SK-N-SH (cell line): ENCODE measurements around the gene INPP5E. TPM values are rescaled to one million over a fixed set of nuclear protein-coding genes. Genes with fewer than 3 reads are reported as not detected.

Experiments
- CTCF ChIA-PET: fragments of 300-600, 350-600 bp; formaldehyde crosslinking; extraction: SDS; loops from one replicate; lab custom pipeline; 2021; lab: Yijun Ruan, JAX
- POLR2A ChIA-PET: fragments of 350-600 bp; sonication (Branson Sonifier 250); formaldehyde crosslinking; extraction: SDS; loops from one replicate; lab custom pipeline; 2020; ENCODE audit warnings: antibody characterized with exemption, inconsistent platforms; lab: Yijun Ruan, JAX
- DNase-seq: peaks from one replicate; pipeline ENCODE4 v3.0.0; 2012
- H2AFZ ChIP-seq: fragments of 200-600 bp; sonication (generic); 2 replicates; pipeline ENCODE4 v1.8.1; 2016; ENCODE audit warnings: antibody characterized with exemption, mild to moderate bottlenecking, low read depth
- H3F3A ChIP-seq: fragments of 200-600 bp; sonication (generic); replicated peaks from 2 replicates; pipeline ENCODE3; 2016; ENCODE audit warnings: antibody characterized with exemption, mild to moderate bottlenecking; ENCODE audit not compliant: insufficient read depth
- H3K27ac ChIP-seq, 2 experiments: fragments of 200-500 bp in 1 of 2; fragments of 200-600 bp in 1 of 2; sonication (Bioruptor generic) in 1 of 2; sonication (generic), shearing (Covaris generic) in 1 of 2; 2 replicates each; pipeline versions ENCODE4 v1.5.1 to v1.6.1; 2014 to 2016; ENCODE audit warnings: low read depth in 2 of 2, inconsistent platforms in 1 of 2, low read length in 1 of 2, mild to moderate bottlenecking in 1 of 2, mixed read lengths in 1 of 2
- H3K27me3 ChIP-seq: fragments of 200-600 bp; sonication (generic), shearing (Covaris generic); 2 replicates; pipeline ENCODE4 v1.6.1; 2016; ENCODE audit warnings: mixed run types; ENCODE audit not compliant: insufficient read depth
- H3K36me3 ChIP-seq, 2 experiments: fragments of 200-500 bp in 1 of 2; fragments of 200-600 bp in 1 of 2; sonication (Bioruptor generic) in 1 of 2; sonication (generic) in 1 of 2; replicated peaks in 1 of 2; 2 replicates each; pipeline versions ENCODE3 to v1.5.1; 2014 to 2016; ENCODE audit warnings: low read length in 1 of 2, mild to moderate bottlenecking in 1 of 2; ENCODE audit not compliant: insufficient read depth in 2 of 2, control insufficient read depth in 1 of 2
- H3K4me1 ChIP-seq, 2 experiments: fragments of 200-500 bp in 1 of 2; fragments of 200-600 bp in 1 of 2; sonication (Bioruptor generic) in 1 of 2; sonication (generic), shearing (Covaris generic) in 1 of 2; 2 replicates each; pipeline versions ENCODE4 v1.5.1 to v1.6.1; 2014 to 2016; ENCODE audit warnings: low read depth in 1 of 2, low read length in 1 of 2, mixed run types in 1 of 2; ENCODE audit not compliant: insufficient read depth in 2 of 2, control insufficient read depth in 1 of 2
- H3K4me2 ChIP-seq: fragments of 200-600 bp; sonication (generic), shearing (Covaris generic); 2 replicates; pipeline ENCODE4 v1.6.1; 2017; ENCODE audit warnings: mixed run types
- H3K4me3 ChIP-seq, 2 experiments: fragments of 200-500 bp in 1 of 2; fragments of 200-600 bp in 1 of 2; sonication (Bioruptor generic) in 1 of 2; sonication (generic), shearing (Covaris generic) in 1 of 2; 2 replicates each; pipeline versions ENCODE4 v1.5.1 to v1.8.1; 2014 to 2016; ENCODE audit warnings: low read depth in 2 of 2, inconsistent platforms in 1 of 2, low read length in 1 of 2, mild to moderate bottlenecking in 1 of 2, mixed read lengths in 1 of 2, moderate library complexity in 1 of 2
- H3K79me2 ChIP-seq: fragments of 200-600 bp; sonication (generic); 2 replicates; pipeline ENCODE4 v1.8.1; 2017; ENCODE audit warnings: mild to moderate bottlenecking; ENCODE audit not compliant: insufficient read depth
- H3K9ac ChIP-seq: fragments of 200-600 bp; sonication (generic); 2 replicates; pipeline ENCODE4 v1.6.1; 2017; ENCODE audit warnings: mixed run types
- H3K9me2 ChIP-seq: fragments of 200-600 bp; sonication (generic); 2 replicates; pipeline ENCODE4 v1.6.1; 2017; ENCODE audit warnings: mixed run types
- H3K9me3 ChIP-seq: fragments of 200-600 bp; sonication (generic); 2 replicates; pipeline ENCODE4 v1.6.1; 2017; ENCODE audit warnings: mixed run types, mild to moderate bottlenecking, moderate library complexity
- H4K20me1 ChIP-seq: fragments of 200-600 bp; sonication (generic); 2 replicates; pipeline ENCODE4 v1.6.1; 2017; ENCODE audit warnings: mild to moderate bottlenecking, mixed run types; ENCODE audit not compliant: insufficient read depth
- CHD2 ChIP-seq: fragments of 150-350 bp; IDR thresholded peaks from 2 replicates; pipeline ENCODE4 v1.6.1; 2018; ENCODE audit warnings: low read length; ENCODE audit not compliant: partially characterized antibody
- NFIC ChIP-seq: IDR thresholded peaks from 2 replicates; pipeline ENCODE4 v1.4.0; 2012; ENCODE audit warnings: borderline replicate concordance
- POLR2AphosphoS5 ChIP-seq: IDR thresholded peaks from 2 replicates; pipeline ENCODE4 v1.6.1; 2012; ENCODE audit warnings: low read depth, low read length
- whole genome bisulfite sequencing: methylation state at CpG from one replicate; pipeline ENCODE4 v1.1.6; 2017; ENCODE audit warnings: low lambda C conversion rate; 5-methylcytosine and 5-hydroxymethylcytosine counted together
- polyA plus RNA-seq, 3 experiments: library from polyadenylated mRNA; depleted of rRNA; stranded (reverse); fragments of >200 nt; gene quantifications; 2 replicates each; pipeline ENCODE4 v1.2.3, GENCODE V29; 2012
- TF ChIP-seq, protein P1 (sequence below): IDR thresholded peaks from 2 replicates; pipeline ENCODE4 v1.4.0; 2012; ENCODE audit warnings: low read depth
- TF ChIP-seq, protein P2 (sequence below): IDR thresholded peaks from 2 replicates; pipeline ENCODE4 v1.4.0; 2012; ENCODE audit warnings: low read depth, borderline replicate concordance
- TF ChIP-seq, protein P3 (sequence below): fragments of 150-350 bp; IDR thresholded peaks from 2 replicates; pipeline ENCODE4 v1.6.1; 2017; ENCODE audit warnings: antibody characterized with exemption, low read length, low read depth, borderline replicate concordance
- TF ChIP-seq, protein P4 (sequence below): IDR thresholded peaks from 2 replicates; pipeline ENCODE4; 2012

Gene INPP5E
- polyA plus RNA-seq, 1 of the 3 experiments (the other 2 are of a cell fraction) = 12.8 TPM

DNA sequence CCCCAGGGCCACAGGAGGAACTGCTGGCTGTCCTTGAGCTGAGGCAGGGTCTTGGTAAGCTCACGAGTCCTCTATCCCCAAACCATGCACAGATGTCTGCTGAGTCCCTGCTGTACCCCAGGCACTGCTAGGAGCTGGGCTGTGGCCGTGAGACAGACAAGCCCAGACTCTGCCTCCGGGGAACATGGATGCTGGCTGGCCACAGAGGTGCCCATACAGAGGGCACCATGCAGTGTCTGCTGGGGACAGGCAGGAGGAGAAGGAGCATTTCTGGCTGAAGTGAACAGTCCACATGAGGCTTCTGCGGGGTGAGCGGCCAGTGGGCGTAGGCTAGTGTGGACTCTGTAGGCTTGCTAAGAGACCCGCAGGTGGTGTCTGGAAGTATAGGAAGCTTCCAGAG lies 48.0 kb upstream of the INPP5E start:
- 83% methylated on average over 6 of the region's 7 CpGs for WGBS
- no peak for TF ChIP-seq CHD2
- H3K36me3 ChIP-seq = no peaks in the 10 kb centered on the region
- H4K20me1 ChIP-seq = no peaks in the 10 kb centered on the region; the same call in 1 of the 2 replicates
- no peak overlapping the region for H3K27ac ChIP-seq
- ChIA-PET CTCF (interaction anchor here (0.6 to 8.2 kb wide), 52 partner anchors 10 to 256 kb away, joined by 3 to 320 read pairs (median 4); no protein-coding TSS in a partner anchor), POLR2A (no interaction called here)
- DNase-seq = no peak
- H3K79me2 ChIP-seq = peaks cover 1% of the 10 kb centered on the region
- H2AFZ ChIP-seq = no peak overlapping the region
- H3K9me3 ChIP-seq = no peaks in the 10 kb centered on the region
- H3K4me1 ChIP-seq = peaks cover 0 to 16% of the 10 kb centered on the region in 2 experiments; a peak in 1 of 4 replicates
- H3K9ac ChIP-seq = no peak overlapping the region
- H3K4me3 ChIP-seq = no peak overlapping the region
- no peaks in the 10 kb centered on the region for H3K27me3 ChIP-seq
- H3K4me2 ChIP-seq = no peak overlapping the region
- H3F3A ChIP-seq = peaks cover 4% of the 10 kb centered on the region
- H3K9me2 ChIP-seq = no peaks in the 10 kb centered on the region

DNA sequence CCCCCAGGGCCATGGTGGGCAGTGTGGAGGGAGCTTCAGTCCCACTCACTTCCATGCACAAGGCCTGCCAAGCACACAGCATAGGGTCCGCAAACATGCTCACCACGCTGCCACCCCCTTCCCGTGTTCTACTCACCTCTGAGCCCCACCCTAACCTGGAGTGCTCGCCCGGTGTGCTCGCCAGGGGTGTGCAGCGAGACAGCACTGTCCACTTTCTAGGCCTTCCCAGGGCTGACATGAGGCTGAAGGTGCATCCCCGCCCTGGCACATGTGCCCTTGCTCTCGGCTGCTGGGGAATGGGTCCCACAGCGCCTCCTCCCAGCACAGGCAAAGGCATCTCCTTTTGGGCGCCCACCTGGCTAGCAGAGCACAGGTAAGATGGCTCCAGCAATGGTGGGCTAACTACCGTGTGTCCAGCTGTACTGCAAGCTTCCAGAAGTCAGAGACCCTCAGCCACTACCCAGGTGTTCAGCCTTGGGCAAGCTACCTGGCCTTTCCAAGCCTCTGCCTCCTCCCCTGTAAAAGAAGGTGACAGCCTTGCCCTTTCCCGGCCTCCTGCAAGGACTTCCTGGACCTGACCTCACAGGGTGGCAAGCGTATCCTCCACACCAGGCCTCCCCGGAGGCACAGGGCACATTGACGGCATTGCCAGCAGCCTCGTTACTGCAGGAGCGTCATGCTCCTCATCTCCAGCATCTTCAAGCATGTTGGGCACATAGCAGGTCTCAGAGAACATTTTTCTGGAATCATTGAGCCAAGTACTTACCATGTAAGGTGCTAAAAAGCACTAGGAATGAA lies 47.4 kb upstream of the INPP5E start:
- ChIA-PET POLR2A (interaction anchor here (1.0 kb wide), 1 partner anchor 143 kb away, joined by 4 read pairs; no protein-coding TSS in a partner anchor), CTCF (interaction anchor here (0.6 to 8.2 kb wide), 23 partner anchors 11 to 221 kb away, joined by 3 to 320 read pairs (median 12); no protein-coding TSS in a partner anchor)
- H3K9me3 ChIP-seq = no peaks in the 10 kb centered on the region
- H3K9ac ChIP-seq = no peak overlapping the region
- H3K27ac ChIP-seq = no peak overlapping the region
- peaks cover 4% of the 10 kb centered on the region for H3F3A ChIP-seq
- no peak overlapping the region for H2AFZ ChIP-seq
- no peaks in the 10 kb centered on the region for H3K9me2 ChIP-seq
- peaks cover under 1% of the 10 kb centered on the region for H4K20me1 ChIP-seq
- H3K4me3 ChIP-seq = no peak overlapping the region
- no peak overlapping the region for H3K4me2 ChIP-seq
- peaks cover 0 to 16% of the 10 kb centered on the region in 2 experiments; a peak in 1 of 4 replicates for H3K4me1 ChIP-seq
- DNase-seq = no peak
- peaks cover 8% of the 10 kb centered on the region for H3K79me2 ChIP-seq
- 88% methylated on average over 12 of the region's 18 CpGs for WGBS
- H3K36me3 ChIP-seq = no peaks in the 10 kb centered on the region
- H3K27me3 ChIP-seq = no peaks in the 10 kb centered on the region
- no peak for TF ChIP-seq NFIC
- TF ChIP-seq, protein P1, sequence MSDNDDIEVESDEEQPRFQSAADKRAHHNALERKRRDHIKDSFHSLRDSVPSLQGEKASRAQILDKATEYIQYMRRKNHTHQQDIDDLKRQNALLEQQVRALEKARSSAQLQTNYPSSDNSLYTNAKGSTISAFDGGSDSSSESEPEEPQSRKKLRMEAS = no peak

DNA sequence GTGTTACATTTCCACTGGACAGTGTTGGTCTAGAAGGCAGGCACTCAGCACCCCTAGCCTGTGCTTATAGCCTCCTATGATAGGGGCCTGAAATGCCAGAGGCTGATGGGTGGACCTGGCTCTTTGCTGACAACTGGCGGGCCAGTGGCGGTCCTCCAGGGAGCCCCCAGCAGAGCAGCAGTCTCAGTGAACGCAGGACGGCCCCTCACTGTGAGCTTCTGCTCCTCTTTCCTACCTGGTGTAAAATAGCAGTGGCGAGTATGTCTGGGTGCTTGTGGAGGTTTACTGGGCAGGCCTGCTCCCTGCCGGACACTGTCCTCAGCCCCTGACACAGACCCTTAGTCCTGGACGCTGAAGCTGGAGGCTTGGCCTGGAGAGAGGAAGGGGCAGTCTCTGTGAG lies 46.5 kb upstream of the INPP5E start:
- no peak overlapping the region for H3K27ac ChIP-seq
- no peak overlapping the region for H3K4me2 ChIP-seq
- ChIA-PET POLR2A (interaction anchor here (2.4 kb wide), 1 partner anchor 139 kb away, joined by 8 read pairs; no protein-coding TSS in a partner anchor), CTCF (interaction anchor here (0.6 to 8.2 kb wide), 19 partner anchors 12 to 241 kb away, joined by 3 to 320 read pairs (median 7); no protein-coding TSS in a partner anchor)
- 97% methylated on average over 7 of the region's 7 CpGs for WGBS
- H4K20me1 ChIP-seq = peaks cover 9% of the 10 kb centered on the region
- no peak for DNase-seq
- no peaks in the 10 kb centered on the region for H3K27me3 ChIP-seq
- no peak overlapping the region for H3K4me3 ChIP-seq
- peaks cover 17% of the 10 kb centered on the region for H3K79me2 ChIP-seq
- no peak overlapping the region for H2AFZ ChIP-seq
- H3K9me3 ChIP-seq = no peaks in the 10 kb centered on the region
- H3K9me2 ChIP-seq = no peaks in the 10 kb centered on the region
- TF ChIP-seq POLR2AphosphoS5 = no peak
- TF ChIP-seq, protein P2, sequence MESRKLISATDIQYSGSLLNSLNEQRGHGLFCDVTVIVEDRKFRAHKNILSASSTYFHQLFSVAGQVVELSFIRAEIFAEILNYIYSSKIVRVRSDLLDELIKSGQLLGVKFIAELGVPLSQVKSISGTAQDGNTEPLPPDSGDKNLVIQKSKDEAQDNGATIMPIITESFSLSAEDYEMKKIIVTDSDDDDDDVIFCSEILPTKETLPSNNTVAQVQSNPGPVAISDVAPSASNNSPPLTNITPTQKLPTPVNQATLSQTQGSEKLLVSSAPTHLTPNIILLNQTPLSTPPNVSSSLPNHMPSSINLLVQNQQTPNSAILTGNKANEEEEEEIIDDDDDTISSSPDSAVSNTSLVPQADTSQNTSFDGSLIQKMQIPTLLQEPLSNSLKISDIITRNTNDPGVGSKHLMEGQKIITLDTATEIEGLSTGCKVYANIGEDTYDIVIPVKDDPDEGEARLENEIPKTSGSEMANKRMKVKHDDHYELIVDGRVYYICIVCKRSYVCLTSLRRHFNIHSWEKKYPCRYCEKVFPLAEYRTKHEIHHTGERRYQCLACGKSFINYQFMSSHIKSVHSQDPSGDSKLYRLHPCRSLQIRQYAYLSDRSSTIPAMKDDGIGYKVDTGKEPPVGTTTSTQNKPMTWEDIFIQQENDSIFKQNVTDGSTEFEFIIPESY = no peak
- TF ChIP-seq, protein P3, sequence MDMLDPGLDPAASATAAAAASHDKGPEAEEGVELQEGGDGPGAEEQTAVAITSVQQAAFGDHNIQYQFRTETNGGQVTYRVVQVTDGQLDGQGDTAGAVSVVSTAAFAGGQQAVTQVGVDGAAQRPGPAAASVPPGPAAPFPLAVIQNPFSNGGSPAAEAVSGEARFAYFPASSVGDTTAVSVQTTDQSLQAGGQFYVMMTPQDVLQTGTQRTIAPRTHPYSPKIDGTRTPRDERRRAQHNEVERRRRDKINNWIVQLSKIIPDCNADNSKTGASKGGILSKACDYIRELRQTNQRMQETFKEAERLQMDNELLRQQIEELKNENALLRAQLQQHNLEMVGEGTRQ = no peak
- TF ChIP-seq, protein P4, sequence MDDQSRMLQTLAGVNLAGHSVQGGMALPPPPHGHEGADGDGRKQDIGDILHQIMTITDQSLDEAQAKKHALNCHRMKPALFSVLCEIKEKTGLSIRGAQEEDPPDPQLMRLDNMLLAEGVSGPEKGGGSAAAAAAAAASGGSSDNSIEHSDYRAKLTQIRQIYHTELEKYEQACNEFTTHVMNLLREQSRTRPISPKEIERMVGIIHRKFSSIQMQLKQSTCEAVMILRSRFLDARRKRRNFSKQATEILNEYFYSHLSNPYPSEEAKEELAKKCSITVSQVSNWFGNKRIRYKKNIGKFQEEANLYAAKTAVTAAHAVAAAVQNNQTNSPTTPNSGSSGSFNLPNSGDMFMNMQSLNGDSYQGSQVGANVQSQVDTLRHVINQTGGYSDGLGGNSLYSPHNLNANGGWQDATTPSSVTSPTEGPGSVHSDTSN = no peak
- H3F3A ChIP-seq = peaks cover 4% of the 10 kb centered on the region
- H3K9ac ChIP-seq = no peak overlapping the region
- H3K36me3 ChIP-seq = no peaks in the 10 kb centered on the region
- peaks cover 0 to 22% of the 10 kb centered on the region in 2 experiments; a peak in 2 of 4 replicates for H3K4me1 ChIP-seq
